GM21619 (cell line): Measurements from ENCODE around the gene CCNE1.

Source experiments
- ATAC-seq: cut with Tn5 transposase; IDR thresholded peaks from one replicate; pipeline ENCODE4 v1.9.1; 2021; ENCODE audit not compliant: unreplicated experiment

CCNE1 gene

DNA sequence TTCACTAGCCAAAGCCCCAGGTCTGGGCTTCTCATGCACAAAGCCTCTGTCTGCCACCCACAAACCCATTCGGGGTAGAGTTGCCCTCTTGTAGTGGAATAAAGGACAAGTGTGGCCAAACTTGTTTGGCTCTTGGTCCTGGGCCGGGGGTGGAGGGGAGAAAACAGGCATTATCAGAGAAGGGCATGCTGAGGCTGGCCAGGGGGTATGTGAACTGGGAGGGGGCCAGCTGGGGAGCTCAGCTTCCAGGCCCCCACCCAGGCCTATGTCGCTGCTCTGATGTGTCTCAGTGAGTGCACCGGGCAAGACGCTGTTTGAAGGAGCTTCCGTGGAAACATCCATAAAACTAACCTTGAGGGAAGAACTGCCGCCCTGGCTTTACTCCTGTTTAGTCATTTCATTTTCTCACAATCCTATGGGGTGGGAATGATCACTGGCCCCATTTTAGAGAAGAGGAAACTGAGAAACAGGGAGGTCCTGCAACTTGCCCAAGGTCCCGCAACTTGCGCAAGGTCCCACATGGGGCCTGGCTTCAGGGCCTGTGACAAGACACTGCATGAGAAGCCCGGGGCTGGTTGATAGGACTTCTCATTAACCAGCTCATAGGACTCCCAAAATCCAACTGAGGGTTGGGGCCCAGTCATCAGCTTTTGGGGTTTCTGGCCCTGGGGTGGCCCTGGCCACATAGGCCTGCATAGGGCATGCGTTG, 30.8 kb downstream of the CCNE1 start:
- ATAC-seq = no peak

DNA sequence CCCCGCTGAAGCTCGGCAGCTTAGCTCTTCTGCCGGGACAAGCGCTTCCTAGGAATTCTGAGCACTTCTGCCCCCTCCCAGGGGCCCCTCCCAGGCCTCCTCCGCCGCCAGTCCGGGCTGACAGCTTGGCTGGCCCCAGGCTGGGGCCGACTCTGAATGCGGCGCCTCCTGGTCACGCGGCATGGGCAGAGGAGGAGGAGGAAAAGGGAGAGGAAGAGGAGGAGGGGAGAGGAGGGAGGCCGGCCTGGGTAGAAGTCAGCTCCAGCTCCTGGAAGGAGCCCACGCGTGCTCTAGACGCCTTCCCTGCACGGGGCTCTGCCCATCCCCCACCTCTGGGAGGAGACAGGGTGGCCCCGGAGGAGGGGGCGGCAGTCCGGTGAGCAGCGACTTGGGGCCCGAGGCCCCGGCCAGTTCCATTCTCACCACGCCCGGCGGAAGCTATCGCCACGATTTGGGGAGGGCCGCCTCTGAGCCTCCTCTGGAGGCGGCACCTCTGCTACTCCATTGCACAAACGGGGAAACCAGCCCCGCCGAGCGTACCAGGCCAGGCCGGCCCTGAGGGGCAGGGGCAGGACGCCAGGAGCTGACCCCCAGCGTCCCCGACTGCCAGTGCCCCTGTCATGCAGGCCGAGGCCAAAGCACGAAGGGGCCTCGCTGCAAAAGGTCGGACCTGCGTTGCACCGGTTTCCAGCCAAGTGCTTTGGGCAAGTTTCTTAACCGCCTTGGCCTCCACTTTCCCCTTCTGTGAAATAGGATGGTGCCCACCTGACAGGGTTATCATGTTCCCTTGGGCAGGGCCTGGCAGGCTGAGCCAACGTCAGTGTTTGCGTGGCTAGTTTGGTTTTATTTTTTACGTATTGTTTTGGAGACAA, 31.6 kb downstream of the CCNE1 start:
- no peak for ATAC-seq

DNA sequence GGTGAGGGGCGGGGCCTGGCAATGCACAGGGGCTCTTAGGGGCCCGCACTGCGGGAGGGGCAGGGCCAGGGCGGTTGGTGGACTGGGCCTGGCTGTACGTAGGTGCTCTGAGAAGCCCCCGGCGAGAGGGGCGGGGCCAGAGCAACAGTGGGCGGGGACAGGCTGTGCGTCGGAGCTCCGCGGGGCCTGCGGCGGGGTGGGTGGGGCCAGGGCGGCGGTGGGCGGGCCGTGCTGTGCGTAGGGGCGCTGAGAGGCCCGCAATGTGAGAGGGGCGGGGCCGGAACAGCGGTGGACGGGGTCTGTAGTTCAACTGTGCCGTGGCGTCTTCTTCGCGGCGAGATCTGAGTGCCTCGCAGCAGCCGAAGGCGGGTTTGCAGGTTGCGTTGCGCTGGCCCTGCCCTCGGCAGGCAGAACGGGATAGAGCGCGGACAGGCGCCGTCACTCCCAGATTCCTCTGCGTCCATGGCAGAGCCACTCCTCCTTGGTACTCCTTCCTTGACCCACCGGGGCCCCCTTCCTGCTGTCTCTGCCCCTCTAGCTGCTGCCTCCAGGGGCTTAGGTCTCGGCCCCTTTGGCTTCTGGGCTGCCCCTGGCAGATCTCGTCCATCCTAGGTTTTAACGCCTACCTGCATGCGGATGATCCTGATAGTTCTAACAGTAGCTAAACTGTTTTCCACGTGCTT, 33.2 kb downstream of the CCNE1 start:
- peak; percentile 69 for ATAC-seq

DNA sequence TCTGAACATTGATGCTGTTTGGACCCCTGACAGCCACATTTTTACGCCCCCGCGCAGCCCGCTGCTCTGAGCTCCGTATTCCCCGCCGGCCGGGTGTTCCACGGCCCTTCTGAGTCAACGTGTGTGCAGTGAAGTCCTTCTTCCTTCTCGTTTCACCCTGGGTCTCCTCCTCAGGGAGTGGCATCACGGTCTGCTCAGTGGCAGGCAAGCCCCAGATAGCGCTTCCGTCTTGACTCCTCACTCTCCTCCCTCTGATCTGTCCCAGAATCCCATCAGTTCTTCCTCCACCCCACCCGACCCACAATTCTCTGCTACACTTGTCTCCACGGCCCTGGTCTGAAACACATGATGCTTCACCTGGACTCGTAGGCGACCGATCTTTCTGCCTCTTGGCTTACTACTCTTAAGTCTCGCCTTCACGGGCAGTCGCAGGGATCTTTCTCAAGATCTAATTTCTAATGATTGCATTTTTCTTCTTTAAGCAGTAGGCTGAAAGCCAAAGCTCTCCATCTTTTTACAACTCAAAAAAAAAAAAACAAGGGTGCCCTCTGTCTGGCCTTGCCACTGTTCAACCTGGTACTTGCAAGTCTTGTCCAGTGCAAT, 33.9 kb downstream of the CCNE1 start:
- ATAC-seq = no peak

DNA sequence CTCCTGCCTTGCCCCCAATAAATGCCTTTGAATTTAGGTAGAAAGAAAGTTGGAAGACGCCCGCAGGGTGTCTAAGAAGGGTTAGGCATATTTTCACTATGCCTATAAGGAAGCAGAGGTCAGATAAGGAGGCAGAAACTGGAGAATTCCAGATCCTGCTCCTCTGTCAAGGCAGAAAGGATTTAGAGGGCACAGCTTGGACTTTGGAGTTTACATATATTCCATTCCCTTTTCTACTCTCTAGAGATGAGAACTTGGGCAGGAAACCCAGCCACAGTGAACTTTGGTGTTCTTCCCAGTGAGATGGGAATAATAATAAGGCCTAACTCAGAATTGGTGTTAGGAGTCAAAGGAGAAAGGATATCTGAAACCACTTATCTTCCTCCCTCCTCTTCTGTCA, 37.4 kb downstream of the CCNE1 start:
- ATAC-seq = no peak

DNA sequence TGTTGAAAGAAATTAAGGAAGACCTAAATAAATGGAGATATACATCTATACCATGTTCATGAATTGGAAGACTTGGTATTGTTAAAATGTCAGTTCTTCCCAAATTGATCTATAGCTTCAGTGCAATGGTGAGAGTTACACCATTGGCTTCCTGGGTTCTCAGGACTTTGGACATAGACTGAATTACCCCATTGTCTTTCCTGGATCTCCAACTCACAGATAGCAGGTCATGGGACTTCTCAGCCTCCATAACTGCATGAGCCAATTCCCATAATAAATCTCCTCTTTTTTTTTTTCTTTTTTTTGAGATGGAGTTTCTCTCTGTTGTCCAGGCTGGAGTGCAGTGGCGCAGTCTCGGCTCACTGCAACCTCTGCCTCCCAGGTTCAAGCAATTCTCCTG, 38.7 kb downstream of the CCNE1 start:
- no peak for ATAC-seq

DNA sequence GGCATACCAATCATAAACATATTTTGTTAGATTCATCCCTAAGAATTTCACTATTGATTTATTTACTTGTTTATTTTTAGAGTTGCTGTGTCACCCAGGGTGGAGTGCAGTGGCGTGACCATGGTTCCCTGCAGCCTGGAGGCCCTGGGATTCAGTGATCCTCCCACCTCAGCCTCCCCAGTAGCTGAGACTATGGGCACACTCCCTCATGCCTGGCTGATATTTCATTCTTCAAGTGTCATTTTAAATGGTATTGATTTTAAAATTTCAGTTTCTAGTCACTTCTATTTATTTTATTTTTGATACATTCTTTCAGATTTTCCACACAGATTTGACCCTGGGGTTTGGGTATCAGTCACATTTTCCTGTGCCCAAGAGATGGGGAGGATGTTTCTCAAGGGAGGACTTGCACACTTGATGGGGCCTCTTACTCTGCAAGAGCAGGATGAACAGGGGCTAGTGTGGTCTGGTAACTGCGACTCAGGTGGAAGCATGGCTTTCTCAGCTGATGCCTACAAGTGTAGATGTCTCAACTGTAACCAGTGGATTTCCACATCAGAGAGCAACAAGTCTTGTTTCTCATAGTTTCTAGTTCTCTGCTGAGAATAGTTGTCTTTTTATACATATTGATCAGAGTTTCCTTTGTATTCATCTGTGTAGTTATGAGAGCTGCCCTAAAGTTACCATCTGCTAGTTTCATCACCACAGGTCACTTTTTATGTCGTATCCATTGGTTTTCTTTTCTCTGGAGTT, 40.2 kb downstream of the CCNE1 start:
- ATAC-seq = peak; percentile 77

DNA sequence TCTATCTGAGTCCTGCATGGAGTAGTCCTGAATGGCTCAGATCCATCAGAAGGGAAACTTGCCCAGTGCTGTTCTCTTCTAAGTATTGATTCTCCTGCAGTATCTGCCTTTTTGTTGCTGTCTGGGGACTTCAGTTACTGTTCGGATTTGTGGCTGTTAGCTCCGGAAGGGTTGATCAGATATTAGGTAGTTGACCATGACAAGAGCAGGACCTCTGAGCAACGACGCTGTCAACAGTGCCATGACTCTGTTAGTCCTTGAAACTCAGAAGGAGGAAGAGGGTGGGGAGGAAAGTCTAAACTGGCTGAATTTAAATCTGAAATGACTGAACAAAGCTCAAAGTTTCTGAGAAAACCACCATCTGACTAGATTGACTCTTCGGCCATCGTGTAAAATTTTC, 42.2 kb downstream of the CCNE1 start:
- ATAC-seq = no peak

DNA sequence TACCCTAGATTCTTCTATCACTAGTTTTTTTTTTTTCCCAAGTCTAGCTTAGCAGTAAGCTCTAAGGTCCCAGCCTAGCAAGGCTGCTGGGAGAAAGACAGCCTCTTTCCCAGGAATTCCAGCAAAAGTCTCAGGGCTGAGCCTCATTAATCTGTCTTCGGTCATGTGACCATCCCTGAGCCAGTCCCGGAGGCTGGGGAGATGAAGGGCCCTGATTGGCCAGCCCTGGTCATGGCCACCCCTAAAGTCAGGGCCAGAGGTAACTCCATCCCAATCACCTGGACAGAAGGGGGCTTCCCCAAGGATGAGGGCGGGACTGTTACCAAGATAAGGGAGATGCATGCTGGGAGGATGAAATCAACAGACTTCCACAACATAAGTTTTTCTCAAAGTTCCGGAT, 43.3 kb downstream of the CCNE1 start:
- no peak for ATAC-seq

DNA sequence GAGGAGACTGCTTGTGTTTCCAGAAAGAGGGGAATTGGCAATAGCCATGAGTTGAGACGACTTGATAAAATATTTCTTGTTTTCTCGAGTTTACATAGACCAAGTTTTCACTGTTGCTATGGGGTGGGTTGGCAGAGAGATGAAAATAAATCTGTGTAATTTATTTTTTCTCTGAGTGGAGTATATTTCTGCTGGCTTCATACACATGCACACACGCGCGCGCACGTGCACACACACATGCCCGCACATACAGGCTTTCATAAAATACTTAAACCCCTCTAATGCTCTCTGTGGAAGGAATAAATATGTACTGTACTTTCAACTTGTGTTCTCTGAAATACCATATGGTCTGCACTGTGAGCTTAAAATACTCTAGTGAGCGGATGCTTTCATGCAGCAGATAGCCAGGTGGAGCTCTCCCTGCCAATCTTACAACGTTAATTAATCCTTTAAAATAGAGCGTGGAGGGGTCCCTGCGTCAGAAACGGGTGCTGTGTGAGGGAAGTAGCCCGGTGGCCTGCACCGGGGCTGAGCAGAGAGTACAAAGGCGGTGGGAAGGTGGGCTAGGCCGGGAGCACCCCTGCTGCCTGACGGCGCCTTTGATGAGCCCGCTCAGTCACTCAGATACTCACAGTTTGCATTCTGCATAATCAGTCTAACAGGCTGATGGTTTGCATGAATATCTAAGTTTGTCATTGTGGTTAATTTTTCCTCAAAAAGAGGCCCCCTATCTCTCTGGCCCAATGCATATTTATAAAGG, 44.1 kb downstream of the CCNE1 start:
- ATAC-seq = no peak

DNA sequence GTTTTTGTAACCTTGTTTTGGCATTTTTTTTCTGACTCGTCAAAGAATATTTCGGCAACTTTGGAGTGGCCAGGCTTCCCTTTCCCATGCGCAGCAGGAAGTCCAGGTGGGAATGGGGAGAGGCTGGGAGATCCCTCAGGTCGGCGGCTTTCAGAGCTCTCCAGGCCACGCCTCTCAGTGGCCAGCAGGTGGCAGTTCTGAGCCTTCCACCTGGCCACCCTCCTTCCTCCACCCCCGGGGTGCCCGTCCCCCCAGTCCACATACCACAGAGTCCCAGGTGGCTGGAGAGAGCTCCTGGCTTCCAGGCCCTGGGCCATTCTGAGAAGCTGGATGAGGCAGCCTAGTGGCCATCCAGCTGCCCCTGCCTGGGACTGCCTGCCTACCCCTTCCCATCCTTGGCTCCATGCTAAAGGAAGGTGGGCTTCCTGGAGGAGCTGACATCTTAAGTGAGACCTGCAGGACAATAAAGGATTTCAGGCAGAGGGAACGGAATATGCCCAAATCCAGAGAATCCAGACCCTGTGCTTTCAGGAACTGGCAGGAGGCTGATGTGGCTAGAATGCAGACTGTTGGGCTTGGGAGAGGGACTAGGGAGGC, 46.3 kb downstream of the CCNE1 start:
- no peak for ATAC-seq

DNA sequence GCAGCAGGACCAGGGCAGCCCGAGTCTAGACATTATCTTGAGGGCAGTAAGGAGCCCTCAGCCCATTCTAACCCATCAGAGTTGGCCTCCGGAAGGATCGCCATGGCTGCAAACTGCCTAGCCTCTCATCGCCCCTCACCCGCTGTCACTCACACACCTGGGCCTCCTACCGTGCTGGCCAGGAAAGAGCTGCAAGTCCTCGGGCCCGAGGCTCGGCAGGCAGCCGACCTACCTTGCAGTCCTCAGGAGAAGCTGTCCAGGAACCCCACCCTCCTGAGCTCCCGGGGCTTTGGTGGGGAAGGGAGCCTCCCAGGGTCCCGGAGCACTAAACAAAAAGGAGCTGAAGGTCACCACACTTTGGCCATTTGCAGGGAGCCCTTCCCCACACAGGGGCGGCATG, 46.8 kb downstream of the CCNE1 start:
- ATAC-seq = no peak

DNA sequence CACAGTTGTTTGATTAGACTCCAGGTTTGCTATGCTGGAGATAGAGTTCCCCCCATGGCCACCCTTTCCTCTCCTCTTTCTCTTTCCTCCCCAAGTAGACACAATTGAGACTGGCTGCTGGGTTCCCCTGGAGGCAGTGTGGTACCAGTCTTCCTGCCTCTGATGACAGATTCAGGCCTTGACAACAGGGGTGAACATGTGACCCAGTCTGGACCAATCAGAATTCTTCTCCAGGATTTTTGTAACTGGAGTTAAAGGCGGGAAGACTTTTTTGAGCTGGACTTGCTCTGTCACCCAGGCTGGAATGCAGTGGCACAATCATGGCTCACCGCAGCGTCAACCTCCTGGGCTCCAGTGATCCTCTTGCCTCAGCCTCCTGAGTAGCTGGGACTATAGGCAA, 48.7 kb downstream of the CCNE1 start:
- ATAC-seq = no peak

DNA sequence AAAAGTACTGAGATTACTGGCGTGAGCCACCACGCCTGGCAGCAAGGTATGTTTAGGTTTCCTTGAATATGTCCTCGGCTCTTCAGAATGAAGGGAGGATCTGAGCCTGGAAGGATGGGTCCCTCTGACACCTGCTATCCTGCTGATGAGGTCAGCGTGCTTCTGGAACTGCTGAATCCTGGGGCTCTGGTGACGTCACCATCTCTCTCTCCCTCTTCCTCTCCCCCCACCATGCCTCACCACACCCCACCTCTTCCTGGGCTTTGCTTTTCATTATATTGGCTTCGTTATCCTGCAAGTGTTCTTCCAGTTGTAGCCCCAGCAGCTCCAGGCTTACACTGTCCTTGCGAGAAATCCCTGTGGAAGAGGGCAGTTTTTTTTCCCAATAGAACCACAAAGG, 49.8 kb downstream of the CCNE1 start:
- no peak for ATAC-seq

DNA sequence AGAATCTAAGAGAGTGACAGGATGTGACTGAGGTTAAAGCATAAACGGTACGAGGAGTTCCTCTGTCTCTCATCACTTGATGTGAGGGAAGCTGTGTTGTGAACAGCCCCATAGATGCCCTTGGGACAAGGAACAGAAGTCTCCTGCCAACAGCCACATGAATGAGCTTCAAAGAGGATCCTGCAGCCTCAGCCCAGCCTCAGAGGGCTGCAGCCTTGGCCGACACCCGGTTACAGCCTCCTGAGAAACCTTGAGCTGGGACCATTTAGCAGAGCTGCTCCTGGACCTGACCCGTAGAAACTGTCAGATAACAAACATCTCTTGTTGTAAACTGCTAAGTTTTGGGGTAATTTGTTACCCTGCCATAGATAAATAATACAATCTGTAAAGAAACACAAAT, 54.2 kb downstream of the CCNE1 start:
- ATAC-seq = no peak

DNA sequence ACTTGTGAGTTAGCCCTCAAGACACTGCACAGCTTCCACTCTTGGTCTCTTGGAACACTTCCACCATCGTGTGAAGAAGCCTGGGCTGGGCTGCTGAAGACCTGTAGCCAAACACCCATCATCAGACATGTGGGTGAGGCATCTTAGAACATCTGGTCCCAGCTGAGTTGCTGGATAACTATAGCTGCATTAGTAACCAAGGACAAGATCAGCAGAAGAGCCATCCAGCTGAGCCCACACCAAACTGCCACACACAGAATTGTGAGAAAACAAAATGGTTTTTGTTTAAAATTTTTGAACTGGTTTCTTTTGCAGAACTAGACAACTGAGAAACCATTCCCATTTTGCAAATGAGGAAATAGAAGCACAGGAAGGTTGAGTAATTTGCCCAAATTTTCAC, 56.2 kb downstream of the CCNE1 start:
- no peak for ATAC-seq

DNA sequence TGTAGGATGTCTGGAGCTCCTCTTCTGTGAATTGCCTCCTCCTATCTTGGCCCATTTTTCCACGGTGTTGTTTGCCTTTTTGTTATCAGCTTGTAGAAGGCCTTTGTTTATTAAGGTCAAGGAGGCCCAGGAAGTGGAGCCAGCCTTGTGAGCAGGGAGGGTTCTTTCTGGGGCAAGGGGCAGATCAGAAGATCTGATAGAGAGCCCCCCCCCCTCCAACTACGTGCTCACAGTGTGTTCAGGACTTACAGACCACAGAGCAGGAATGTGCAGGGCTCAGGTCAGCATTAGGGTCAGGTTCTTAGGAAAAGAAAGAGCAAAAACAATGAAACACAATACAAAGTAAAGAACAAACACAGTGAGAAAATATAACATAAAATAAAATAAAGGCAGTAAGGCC, 59.4 kb downstream of the CCNE1 start:
- no peak for ATAC-seq

DNA sequence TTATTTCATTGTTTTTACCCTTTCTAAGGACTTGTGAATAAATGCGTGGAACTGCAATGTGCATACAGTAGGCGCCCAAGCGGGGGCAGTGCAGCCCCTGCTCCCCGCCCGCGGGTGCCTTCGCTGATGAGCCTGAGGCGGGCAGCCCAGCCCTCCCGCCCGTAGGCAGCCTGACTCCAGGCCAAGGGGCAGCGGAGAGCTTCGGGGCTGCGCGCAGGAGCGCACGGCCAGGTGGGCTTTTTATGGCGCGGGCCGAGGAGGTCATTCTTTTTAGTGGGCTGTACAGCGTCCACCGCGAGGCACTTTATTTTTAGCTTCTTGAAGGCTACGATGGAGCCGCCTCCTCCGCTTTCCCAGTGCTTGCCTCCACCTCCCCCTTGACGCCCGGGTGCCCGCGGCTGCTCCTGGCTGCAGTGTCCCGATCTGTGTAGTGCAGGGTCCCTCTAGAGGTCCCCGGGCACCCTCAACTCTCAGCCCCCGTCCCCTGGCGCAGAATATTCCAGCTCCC, 60.5 kb downstream of the CCNE1 start:
- no peak for ATAC-seq

DNA sequence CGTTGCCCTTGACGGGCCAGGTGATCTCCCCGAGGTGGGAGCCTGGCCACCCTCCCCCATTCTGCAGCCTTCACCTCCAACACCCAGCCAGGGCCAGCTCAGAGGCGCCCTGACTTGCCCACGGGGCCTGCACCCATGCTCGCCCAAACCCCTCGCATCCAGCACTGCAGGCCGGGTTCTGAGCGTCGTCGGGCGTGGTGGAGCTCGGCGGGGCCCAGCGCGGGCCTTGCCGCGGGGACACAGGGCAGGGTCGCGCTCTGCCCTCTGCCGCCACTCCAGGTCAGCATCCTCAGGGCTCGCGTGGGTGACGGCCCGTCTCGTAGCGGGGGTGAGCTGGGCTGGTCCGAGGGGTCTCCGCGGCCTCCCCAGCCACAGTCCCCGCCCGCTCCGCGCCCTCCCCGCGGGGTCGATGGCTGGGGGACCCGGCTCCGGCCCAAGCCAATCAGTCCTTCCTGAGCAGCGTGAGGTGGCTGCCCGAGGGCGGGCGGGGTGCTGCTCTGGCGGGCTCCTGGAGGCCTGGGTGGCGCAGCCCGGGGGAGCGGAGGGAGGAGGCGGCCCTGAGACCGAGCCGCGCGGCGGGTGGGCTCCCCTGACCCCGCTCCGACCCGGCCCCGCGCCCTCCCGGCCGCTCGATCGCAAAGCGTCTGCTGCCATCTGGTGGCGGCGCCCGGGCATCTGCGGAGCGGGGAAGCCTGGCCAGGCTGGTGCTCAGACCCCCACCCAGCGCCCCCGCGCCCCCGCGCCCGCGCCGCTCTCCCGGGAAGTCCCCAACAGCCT, 61.4 kb downstream of the CCNE1 start:
- ATAC-seq = no peak
